A673 (cell line): ENCODE measurements around the gene C9orf85. TPM values are rescaled to one million over a fixed set of nuclear protein-coding genes. Genes with fewer than 3 reads are reported as not detected.
"Not testable (repeated sequence)": the region's sequence is repeated elsewhere in the genome, so short reads cannot be mapped to it uniquely, and the experiment has no call there.

ENCODE experiments used
- BruUV-seq: library from RNA; stranded (reverse); fragments of 400-500 nt; replicated peaks from 2 replicates; lab custom pipeline; 2021; lab: Mats Ljungman, UMichigan
- CTCF ChIA-PET: fragments of 300-600 bp; sonication (Branson Sonifier 250); formaldehyde crosslinking; loops from one replicate; lab custom pipeline; 2022; ENCODE audit warnings: antibody characterized with exemption; lab: Charles Lee
- POLR2A ChIA-PET: fragments of 300-600 bp; sonication (Branson Sonifier 250); formaldehyde crosslinking; loops from one replicate; lab custom pipeline; 2022; ENCODE audit warnings: antibody characterized with exemption; ENCODE audit not compliant: low non-redundant PET; lab: Charles Lee
- DNase-seq: peaks from one replicate; pipeline ENCODE4 v3.0.0-alpha.2; 2015; ENCODE audit warnings: low spot score
- H3K27ac ChIP-seq: fragments of 200-600 bp; sonication (generic); 2 replicates; pipeline ENCODE4 v1.5.1; 2016; ENCODE audit warnings: mixed run types, low read depth, mild to moderate bottlenecking, mixed read lengths, antibody characterized with exemption, low read length; ENCODE audit not compliant: poor library complexity, severe bottlenecking
- H3K27me3 ChIP-seq: fragments of 200-600 bp; sonication (generic); replicated peaks from 2 replicates; pipeline ENCODE4 v1.6.1; 2017; ENCODE audit warnings: mixed run types, low read depth, mild to moderate bottlenecking, mixed read lengths, antibody characterized with exemption, low read length; ENCODE audit not compliant: insufficient read depth, poor library complexity
- H3K36me3 ChIP-seq: fragments of 200-600 bp; sonication (generic); 2 replicates; pipeline ENCODE4 v1.6.1; 2016; ENCODE audit warnings: mixed run types, mild to moderate bottlenecking, mixed read lengths, antibody characterized with exemption, low read length; ENCODE audit not compliant: insufficient read depth, poor library complexity, severe bottlenecking
- H3K4me1 ChIP-seq: fragments of 200-600 bp; sonication (generic); 2 replicates; pipeline ENCODE4 v1.6.1; 2017; ENCODE audit warnings: mixed run types, mild to moderate bottlenecking, mixed read lengths, antibody characterized with exemption, low read length; ENCODE audit not compliant: insufficient read depth, poor library complexity, severe bottlenecking
- H3K4me3 ChIP-seq: fragments of 200-600 bp; sonication (generic); 2 replicates; pipeline ENCODE4 v1.5.1; 2016; ENCODE audit warnings: low read depth, mixed run types, mild to moderate bottlenecking, mixed read lengths, low read length; ENCODE audit not compliant: poor library complexity, severe bottlenecking
- H3K9me3 ChIP-seq: fragments of 200-600 bp; sonication (generic); 2 replicates; pipeline ENCODE4 v1.6.1; 2016; ENCODE audit warnings: mixed run types, low read depth, mild to moderate bottlenecking, mixed read lengths, antibody characterized with exemption, low read length; ENCODE audit not compliant: poor library complexity, severe bottlenecking
- CTCF ChIP-seq: fragments of 300-800, 200-600 bp; sonication (generic); conservative IDR thresholded peaks from 2 replicates; pipeline ENCODE4 v1.5.1; 2017; ENCODE audit warnings: low read depth, mild to moderate bottlenecking, antibody characterized with exemption, low read length, moderate library complexity, mixed read lengths
- EZH2 ChIP-seq: fragments of 200-600 bp; sonication (generic); IDR thresholded peaks from 2 replicates; pipeline ENCODE4 v1.6.1; 2017; ENCODE audit warnings: borderline replicate concordance, low read depth, mild to moderate bottlenecking, mixed read lengths, antibody characterized with exemption, low read length; ENCODE audit not compliant: poor library complexity, severe bottlenecking
- intact Hi-C: fragments of 100-400 bp; cut with micrococcal nuclease; formaldehyde crosslinking; loops from one replicate; pipeline ENCODE4 v1.10.0; 2022; ENCODE audit not compliant: unreplicated experiment
- total RNA-seq: library from RNA; stranded (reverse); gene quantifications from 2 replicates; pipeline ENCODE4 v1.2.3, GENCODE V29; 2021

Gene C9orf85
- total RNA-seq, 1 experiment from 2014 or later = 9.4 TPM

DNA sequence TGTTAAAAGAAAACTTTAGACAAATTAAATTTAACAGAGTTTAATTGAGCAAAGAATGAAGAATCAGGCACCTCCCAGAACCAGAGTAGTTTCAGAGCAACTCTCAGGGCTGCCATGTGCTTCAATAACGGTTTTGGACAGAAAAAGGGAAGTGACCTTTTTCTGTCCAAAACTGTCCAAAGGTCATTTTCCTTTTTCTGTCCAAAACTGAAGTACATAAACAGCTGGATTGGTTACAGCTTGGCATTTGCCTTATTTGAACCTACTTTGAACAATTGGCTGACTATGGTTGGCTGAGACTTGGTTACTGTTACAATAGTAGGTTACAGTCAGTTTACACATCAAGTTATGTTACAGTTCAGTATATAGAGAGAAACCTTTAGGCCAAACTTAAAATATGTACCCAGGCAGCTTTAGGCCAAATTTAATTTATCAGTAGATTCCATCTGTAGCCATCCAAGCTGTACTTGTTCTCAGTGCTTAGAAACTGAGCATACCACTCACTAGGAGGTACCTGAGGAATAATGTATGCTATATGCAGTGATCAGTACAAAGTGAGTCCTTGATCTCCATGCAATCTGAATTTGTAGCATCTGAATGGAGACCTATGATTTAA lies 44.0 kb downstream of the C9orf85 start:
- Histone ChIP-seq H3K27ac (no peak overlapping the region), H3K4me3 (no peak overlapping the region), H3K36me3 (no peaks in the 10 kb centered on the region), H3K4me1 (no peaks in the 10 kb centered on the region), H3K9me3 (no peaks in the 10 kb centered on the region), H3K27me3 (no peaks in the 10 kb centered on the region)
- BruUV-seq = no TSS peak
- ChIA-PET POLR2A (no interaction called here), CTCF (no interaction called here)
- TF ChIP-seq EZH2 (no peak), CTCF (no peak)
- intact Hi-C loops = no loop called here
- no peak for DNase-seq

DNA sequence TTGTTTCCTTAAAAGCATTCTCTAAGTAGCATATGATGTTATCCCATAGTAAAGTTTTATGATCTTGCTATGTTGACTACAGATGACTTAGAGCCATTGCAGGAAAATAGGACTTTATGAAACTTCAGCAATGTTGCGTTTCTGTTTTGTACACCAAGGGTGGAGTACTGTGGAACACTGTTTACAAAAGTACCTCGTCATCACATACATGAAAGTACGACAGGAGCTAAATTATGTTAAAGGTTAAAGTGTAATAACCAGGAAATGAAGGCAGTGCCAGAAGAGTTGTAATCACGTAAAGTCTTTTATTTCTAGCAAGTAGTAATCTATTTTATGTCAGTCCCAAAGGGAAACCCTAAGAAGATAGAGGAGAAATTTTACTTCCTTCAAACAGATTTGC lies 50.9 kb downstream of the C9orf85 start:
- H3K27ac ChIP-seq = no peak overlapping the region
- no peaks in the 10 kb centered on the region for H3K36me3 ChIP-seq
- H3K9me3 ChIP-seq = no peaks in the 10 kb centered on the region
- ChIA-PET CTCF (no interaction called here), POLR2A (interaction anchor here (0.6 kb wide), 1 partner anchor 100 kb away, joined by 3 read pairs; no protein-coding TSS in a partner anchor)
- BruUV-seq = no TSS peak
- H3K4me3 ChIP-seq = no peak overlapping the region
- intact Hi-C loops = no loop called here
- no peak for DNase-seq
- TF ChIP-seq EZH2 (no peak), CTCF (no peak)
- no peaks in the 10 kb centered on the region for H3K27me3 ChIP-seq
- H3K4me1 ChIP-seq = no peaks in the 10 kb centered on the region

GRCh38 chr9:71963471-71963996 lies 52.1 kb downstream of the C9orf85 start:
- H3K4me3 ChIP-seq, H3K9me3 ChIP-seq, DNase-seq, CTCF ChIA-PET, H3K27ac ChIP-seq, intact Hi-C loops, H3K36me3 ChIP-seq, BruUV-seq, H3K4me1 ChIP-seq, POLR2A ChIA-PET, H3K27me3 ChIP-seq: not testable (repeated sequence)

GRCh38 chr9:71965403-71965802 lies 54.0 kb downstream of the C9orf85 start:
- Histone ChIP-seq H3K27ac (no peak overlapping the region), H3K27me3 (no peaks in the 10 kb centered on the region), H3K9me3 (peaks cover 5% of the 10 kb centered on the region), H3K4me3 (no peak overlapping the region), H3K4me1 (no peaks in the 10 kb centered on the region), H3K36me3 (no peaks in the 10 kb centered on the region)
- CTCF ChIA-PET = no interaction called here
- TF ChIP-seq EZH2 = no peak
- no peak for TF ChIP-seq CTCF
- no peak for DNase-seq
- intact Hi-C loops = no loop called here
- BruUV-seq = no TSS peak
- POLR2A ChIA-PET = no interaction called here
